Loucy (cell line): Measurements from ENCODE around the gene TM9SF2.

Experiments
- CTCF ChIP-seq: fragments of 200-600 bp; sonication (generic); conservative IDR thresholded peaks from 2 replicates; pipeline ENCODE4 v1.5.1; 2014; ENCODE audit warnings: mild to moderate bottlenecking, antibody characterized with exemption, low read length
- EZH2phosphoT487 ChIP-seq: fragments of 200-600 bp; IDR thresholded peaks from 2 replicates; pipeline ENCODE4 v1.6.1; 2018; ENCODE audit warnings: antibody characterized with exemption, mild to moderate bottlenecking, moderate library complexity, borderline replicate concordance

- TF ChIP-seq EZH2phosphoT487 (no peak), CTCF (no peak)
Observed at GRCh38 chr13:99517577-99517976, 16.3 kb downstream of the TM9SF2 start.
